ENCODE results near the gene TSPYL4.
A peak's percentile ranks its signal among the peaks of the same experiment; 100 is the strongest.

TSPYL4 gene

GRCh38 chr6:116283191-116283590 is 29.3 kb upstream of the TSPYL4 start:
- TF ChIP-seq CTCF (IDR thresholded peaks at IDR 0.05; ENCODE audit: low read depth, low read length), result no peak
- Histone ChIP-seq H3K4me3 (ENCODE audit: low read depth, low read length) (no peak overlapping the region), H3K4me1 (no peaks in the 10 kb centered on the region; the same call in 1 of the 2 replicates), H3K27me3 (0 out of 2 replicates have a peak, but pooled peaks cover 3% of the 10 kb centered on the region), H3K9me3 (no peaks in the 10 kb centered on the region), H3K36me3 (peaks cover 4% of the 10 kb centered on the region)
- DNase-seq, result no peak

- Histone ChIP-seq H3K9me3 (no peaks in the 10 kb centered on the region), H3K27me3 (0 out of 2 replicates have a peak, but pooled peaks cover 3% of the 10 kb centered on the region), H3K36me3 (peaks cover 8% of the 10 kb centered on the region), H3K4me3 (ENCODE audit: low read depth, low read length) (no peak overlapping the region), H3K4me1 (no peaks in the 10 kb centered on the region; the same call in 1 of the 2 replicates)
- no peak for DNase-seq
- no peak for TF ChIP-seq CTCF (IDR thresholded peaks at IDR 0.05; ENCODE audit: low read depth, low read length)
Measured at GRCh38 chr6:116282698-116283097, 28.8 kb upstream of the TSPYL4 start.

- H3K9me3 ChIP-seq, result no peaks in the 10 kb centered on the region
- no peaks in the 10 kb centered on the region; the same call in 1 of the 2 replicates for H3K4me1 ChIP-seq
- DNase-seq, result no peak
- no peak for TF ChIP-seq CTCF (IDR thresholded peaks at IDR 0.05; ENCODE audit: low read depth, low read length)
- 0 out of 2 replicates have a peak, but pooled peaks cover 3% of the 10 kb centered on the region for H3K27me3 ChIP-seq
- peaks cover 8% of the 10 kb centered on the region for H3K36me3 ChIP-seq
- no peak overlapping the region for H3K4me3 ChIP-seq (ENCODE audit: low read depth, low read length)
Measured at GRCh38 chr6:116280933-116281316, 27.1 kb upstream of the TSPYL4 start.

GRCh38 chr6:116280161-116280932 is 26.5 kb upstream of the TSPYL4 start:
- no peak for TF ChIP-seq CTCF (IDR thresholded peaks at IDR 0.05; ENCODE audit: low read depth, low read length)
- 0 out of 2 replicates have a peak, but pooled peaks cover 3% of the 10 kb centered on the region for H3K27me3 ChIP-seq
- peaks cover 8% of the 10 kb centered on the region for H3K36me3 ChIP-seq
- no peaks in the 10 kb centered on the region; the same call in 1 of the 2 replicates for H3K4me1 ChIP-seq
- no peak for DNase-seq
- H3K4me3 ChIP-seq (ENCODE audit: low read depth, low read length), result peak overlapping the region; percentile 96
- no peaks in the 10 kb centered on the region for H3K9me3 ChIP-seq

DNA sequence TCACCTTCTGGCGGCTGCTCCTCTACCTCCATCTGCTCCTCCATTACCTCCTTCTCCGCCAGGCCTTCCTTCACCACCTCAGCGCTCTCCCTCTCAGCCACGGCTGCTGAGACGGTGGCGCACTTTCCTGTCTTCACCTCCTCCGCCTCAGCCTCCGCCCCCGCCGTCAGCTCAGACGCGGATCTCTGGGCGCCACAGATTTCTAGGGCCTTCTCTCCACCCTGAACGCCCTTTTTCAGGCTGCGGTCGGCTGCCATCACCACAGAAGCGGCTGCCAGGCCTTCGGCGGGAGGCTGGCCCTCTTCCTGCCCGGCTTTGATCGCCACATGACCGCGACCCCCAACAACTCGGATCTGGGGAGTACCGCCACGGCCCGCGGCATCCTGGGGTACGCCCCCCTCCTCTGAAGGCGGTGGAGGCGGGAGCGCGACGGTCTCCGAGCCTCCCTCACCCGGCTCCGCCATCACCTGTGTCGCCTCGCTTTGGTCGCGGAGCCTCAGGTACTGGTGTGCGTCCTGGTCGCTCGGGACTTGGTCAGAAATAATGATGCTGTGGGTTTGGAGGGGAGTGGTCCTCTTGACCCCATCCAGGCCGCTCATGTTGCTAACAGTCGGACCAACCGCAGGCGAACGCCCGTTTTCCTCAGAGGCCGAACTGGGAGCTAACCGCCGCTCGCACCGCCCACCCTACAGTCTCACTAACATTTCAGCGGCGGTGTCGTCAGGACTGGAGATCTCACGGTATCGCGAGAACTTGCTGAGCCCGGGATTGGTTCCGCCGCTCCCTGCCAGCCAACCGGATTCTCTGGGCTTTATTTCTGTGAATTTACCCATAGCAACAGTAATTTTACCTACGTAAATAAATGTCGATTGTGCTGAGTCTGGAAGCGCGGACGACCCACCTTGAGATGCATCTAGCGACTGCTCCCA is 25.6 kb upstream of the TSPYL4 start, which contains the start of gene TSPYL1:
Gene TSPYL1, minus strand, starts transcription at position 699 of the 929 bp plus-strand sequence. Its CDS starts 100 bp downstream, at position 599.
- peak within 1 kb of the TSS; percentile 96 for H3K4me3 ChIP-seq (ENCODE audit: low read depth, low read length)
- peak; percentile 95 for DNase-seq
- no peak for TF ChIP-seq CTCF (IDR thresholded peaks at IDR 0.05; ENCODE audit: low read depth, low read length)
- H3K27me3 ChIP-seq, result 0 out of 2 replicates have a peak, but pooled peaks cover 3% of the 10 kb centered on the region
- H3K9me3 ChIP-seq, result no peaks in the 10 kb centered on the region
- peaks cover 11% of the 10 kb centered on the region for H3K36me3 ChIP-seq
- no peaks in the 10 kb centered on the region; the same call in 1 of the 2 replicates for H3K4me1 ChIP-seq
